Testis (tissue), 3 donors: ENCODE measurements around the gene GOLGA8S. TPM values are rescaled to one million over a fixed set of nuclear protein-coding genes. Genes with fewer than 3 reads are reported as not detected.

Source experiments
- DNase-seq: peaks from one replicate; pipeline ENCODE4 v3.0.0-alpha.2; 2019
- H3K27ac ChIP-seq, 2 donors: fragments of 200-600 bp; sonication (generic); one replicate each; pipeline ENCODE4 v1.5.1; 2019
- H3K27me3 ChIP-seq: fragments of 200-600 bp; sonication (generic); one replicate; pipeline ENCODE4 v1.5.1; 2019
- H3K36me3 ChIP-seq: fragments of 200-600 bp; sonication (generic); one replicate; pipeline ENCODE4 v1.5.1; 2017; ENCODE audit warnings: low read depth; ENCODE audit errors: missing control alignments
- H3K4me1 ChIP-seq: fragments of 200-600 bp; sonication (generic); one replicate; pipeline ENCODE4 v1.5.1; 2019
- H3K4me3 ChIP-seq, 2 donors: fragments of 200-600 bp; sonication (generic); one replicate each; pipeline ENCODE4 v1.5.1; 2017 to 2019
- H3K9me3 ChIP-seq: fragments of 200-600 bp; sonication (generic); one replicate; pipeline ENCODE4 v1.5.1; 2017
- POLR2A ChIP-seq: fragments of 450-650 bp; IDR thresholded peaks from one replicate; pipeline ENCODE4 v1.6.1; 2017; ENCODE audit warnings: antibody characterized with exemption, mild to moderate bottlenecking, moderate library complexity
- WGBS, 2 donors: methylation state at CpG; one replicate each; pipeline ENCODE4 v1.1.5; 2018; 5-methylcytosine and 5-hydroxymethylcytosine counted together
- intact Hi-C: fragments of 100-400 bp; cut with DNase I; formaldehyde crosslinking; loops from one replicate; pipeline ENCODE4 v1.15.1; 2023; ENCODE audit warnings: low total_unique reads
- polyA plus RNA-seq: library from polyadenylated mRNA; stranded (reverse); fragments of 350-450 nt; fragmentation: Illumina TruSeq; extraction: RNeasy Lipid Tissue Mini Kit (QIAGEN cat#74804); gene quantifications from one replicate; pipeline ENCODE4 v1.2.3, GENCODE V29; 2014; ENCODE audit warnings: low read depth, low replicate concordance; ENCODE audit not compliant: insufficient read depth
- total RNA-seq, 2 donors: library from RNA; depleted of rRNA; stranded (reverse); fragments of >200 nt; gene quantifications; one replicate each; pipeline ENCODE4 v1.2.3, GENCODE V29; 2016
- TF ChIP-seq, protein P1 (sequence below), 3 experiments: fragments of 450-650 bp in 2 of 3; fragments of 200-600 bp in 1 of 3; sonication (generic) in 1 of 3; IDR thresholded peaks; one replicate each; pipeline ENCODE4 v1.5.1; 2016 to 2019; ENCODE audit warnings: antibody characterized with exemption in 3 of 3, mild to moderate bottlenecking in 2 of 3, moderate library complexity in 1 of 3

GOLGA8S gene
- total and polyA plus RNA-seq, 3 donors from 2014 or later, result 9.2 to 33.9 (median 15.5) TPM

DNA sequence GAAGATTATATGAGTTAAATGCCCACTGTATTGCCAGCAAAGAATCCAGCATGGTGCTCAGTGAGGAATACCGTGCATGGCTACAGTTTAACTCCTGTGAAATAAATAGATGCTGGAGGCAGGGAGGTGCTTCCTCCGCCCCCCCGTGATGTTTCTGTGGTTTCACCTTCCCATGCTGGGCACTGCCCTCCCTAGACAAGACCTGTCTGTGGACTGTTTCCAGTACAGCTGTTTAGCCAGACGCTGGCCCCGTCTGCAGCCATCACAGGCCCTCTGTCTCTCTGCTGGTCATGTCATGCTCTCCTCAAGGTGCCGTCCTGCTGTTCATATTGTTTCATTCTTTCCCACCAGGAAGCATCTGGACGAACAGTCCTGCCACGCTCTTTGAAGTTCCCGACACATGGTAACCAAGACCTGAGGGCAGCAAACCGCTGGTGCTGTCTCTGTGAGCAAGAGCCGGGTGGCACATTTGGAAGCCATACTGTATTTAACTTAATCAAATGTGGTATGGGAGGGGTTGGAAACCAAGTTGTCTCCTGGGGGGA is 31.4 kb downstream of the GOLGA8S start:
- Histone ChIP-seq H3K36me3 (no peaks in the 10 kb centered on the region), H3K9me3 (no peaks in the 10 kb centered on the region), H3K27me3 (no peaks in the 10 kb centered on the region), H3K27ac (no peak overlapping the region), H3K4me3 (no peak overlapping the region), H3K4me1 (no peaks in the 10 kb centered on the region)
- no peak for DNase-seq
- TF ChIP-seq, protein P1, sequence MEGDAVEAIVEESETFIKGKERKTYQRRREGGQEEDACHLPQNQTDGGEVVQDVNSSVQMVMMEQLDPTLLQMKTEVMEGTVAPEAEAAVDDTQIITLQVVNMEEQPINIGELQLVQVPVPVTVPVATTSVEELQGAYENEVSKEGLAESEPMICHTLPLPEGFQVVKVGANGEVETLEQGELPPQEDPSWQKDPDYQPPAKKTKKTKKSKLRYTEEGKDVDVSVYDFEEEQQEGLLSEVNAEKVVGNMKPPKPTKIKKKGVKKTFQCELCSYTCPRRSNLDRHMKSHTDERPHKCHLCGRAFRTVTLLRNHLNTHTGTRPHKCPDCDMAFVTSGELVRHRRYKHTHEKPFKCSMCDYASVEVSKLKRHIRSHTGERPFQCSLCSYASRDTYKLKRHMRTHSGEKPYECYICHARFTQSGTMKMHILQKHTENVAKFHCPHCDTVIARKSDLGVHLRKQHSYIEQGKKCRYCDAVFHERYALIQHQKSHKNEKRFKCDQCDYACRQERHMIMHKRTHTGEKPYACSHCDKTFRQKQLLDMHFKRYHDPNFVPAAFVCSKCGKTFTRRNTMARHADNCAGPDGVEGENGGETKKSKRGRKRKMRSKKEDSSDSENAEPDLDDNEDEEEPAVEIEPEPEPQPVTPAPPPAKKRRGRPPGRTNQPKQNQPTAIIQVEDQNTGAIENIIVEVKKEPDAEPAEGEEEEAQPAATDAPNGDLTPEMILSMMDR (IDR thresholded peaks at IDR 0.05), result no peak
- TF ChIP-seq POLR2A, result no peak
- intact Hi-C loops, result no loop called here
- WGBS, 2 donors, result 80 to 81% methylated on average over 11 of the region's 11 CpGs

DNA sequence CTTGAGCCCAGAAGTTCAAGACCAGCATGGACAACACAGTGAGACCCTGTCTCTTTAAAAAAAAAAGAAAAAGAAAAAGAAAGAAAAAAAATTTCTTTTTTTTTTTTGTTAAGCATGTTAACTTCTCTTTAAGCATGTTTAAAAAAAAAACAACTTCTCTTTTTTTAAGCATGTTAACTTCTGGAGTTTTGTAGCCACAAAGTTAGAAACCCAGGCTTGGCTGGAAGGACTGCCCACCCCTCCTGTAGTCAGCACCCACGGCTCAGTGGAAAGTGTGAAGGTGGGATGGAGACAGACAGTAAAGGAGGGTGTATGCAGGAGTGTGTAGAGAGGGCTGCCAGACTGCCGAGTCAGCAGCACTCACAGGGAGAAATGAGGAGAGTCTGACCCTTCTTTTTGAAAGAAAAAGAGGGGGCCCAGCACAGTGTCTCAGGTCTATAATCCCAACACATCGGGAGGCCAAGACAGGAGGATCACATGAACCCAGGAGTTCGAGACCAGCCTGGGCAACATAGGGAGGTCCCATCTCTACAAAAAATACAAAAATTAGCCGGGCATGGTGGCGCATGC is 33.2 kb downstream of the GOLGA8S start:
- intact Hi-C loops, result no loop called here
- Histone ChIP-seq H3K4me3 (no peak overlapping the region), H3K4me1 (no peaks in the 10 kb centered on the region), H3K36me3 (no peaks in the 10 kb centered on the region), H3K27ac (no peak overlapping the region), H3K27me3 (no peaks in the 10 kb centered on the region), H3K9me3 (no peaks in the 10 kb centered on the region)
- no peak for DNase-seq
- TF ChIP-seq, protein P1 (IDR thresholded peaks at IDR 0.05), result no peak
- TF ChIP-seq POLR2A, result no peak
- 69 to 80% methylated on average over 5 to 6 of the region's 6 CpGs for WGBS, 2 donors

DNA sequence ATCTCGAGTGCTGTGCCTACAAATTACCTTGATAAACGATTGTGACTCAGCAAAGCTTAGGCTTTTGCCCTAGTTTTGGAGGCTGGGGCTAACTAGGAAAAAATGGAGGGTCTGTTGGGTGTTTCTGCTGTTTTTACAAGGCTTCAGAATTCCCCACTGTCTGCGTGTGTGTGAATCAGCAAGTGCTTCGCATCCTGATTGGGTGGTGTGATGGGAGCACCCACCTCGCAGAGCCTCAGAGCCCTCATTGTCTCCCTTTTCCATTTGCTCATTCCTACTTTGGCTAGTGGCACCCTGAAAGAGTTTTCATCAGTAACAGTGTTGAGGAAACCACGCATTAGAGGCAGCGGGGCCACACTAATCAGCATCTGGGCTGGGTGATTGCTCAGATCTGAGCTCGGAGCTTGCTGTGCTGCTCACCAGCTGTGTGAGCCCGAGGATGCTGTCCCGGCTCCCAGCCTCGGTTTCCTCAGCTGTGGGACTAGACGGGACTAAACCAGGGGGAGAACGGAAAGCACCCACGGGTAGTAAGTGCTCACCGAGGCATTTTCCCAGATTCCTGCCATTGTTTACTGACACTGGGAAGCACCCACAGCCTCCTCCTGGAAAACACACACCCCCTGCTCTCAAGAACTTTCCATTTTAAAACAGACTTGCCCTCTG is 40.6 kb downstream of the GOLGA8S start:
- no peaks in the 10 kb centered on the region for H3K36me3 ChIP-seq
- DNase-seq, result no peak
- no peaks in the 10 kb centered on the region for H3K4me1 ChIP-seq
- WGBS, 2 donors, result 70 to 77% methylated on average over 10 to 15 of the region's 15 CpGs
- no peaks in the 10 kb centered on the region for H3K9me3 ChIP-seq
- no peak overlapping the region for H3K27ac ChIP-seq
- no peak for TF ChIP-seq POLR2A
- TF ChIP-seq, protein P1 (IDR thresholded peaks at IDR 0.05), result no peak
- H3K27me3 ChIP-seq, result no peaks in the 10 kb centered on the region
- intact Hi-C loops, result no loop called here
- no peak overlapping the region for H3K4me3 ChIP-seq

DNA sequence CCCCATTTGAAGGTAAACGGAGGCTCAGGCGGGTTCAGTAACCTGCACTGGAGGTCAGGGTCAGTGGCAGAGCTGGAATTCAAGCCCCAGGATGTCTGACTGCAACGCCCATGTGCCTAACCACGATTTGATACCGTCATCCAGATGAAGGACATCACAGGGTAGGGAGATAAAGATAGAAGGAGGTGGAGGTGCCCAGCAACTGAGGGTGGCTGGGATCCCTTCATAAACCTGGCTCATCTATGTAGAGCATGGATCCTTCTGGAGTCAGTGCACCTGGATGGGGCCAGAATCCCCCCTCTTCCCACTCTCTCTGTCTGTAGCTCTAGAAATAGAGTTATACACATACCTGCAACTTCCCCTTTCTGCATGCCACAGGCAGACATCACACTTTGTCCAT is 41.3 kb downstream of the GOLGA8S start:
- Histone ChIP-seq H3K9me3 (no peaks in the 10 kb centered on the region), H3K4me3 (no peak overlapping the region), H3K36me3 (no peaks in the 10 kb centered on the region), H3K27ac (no peak overlapping the region), H3K4me1 (no peaks in the 10 kb centered on the region), H3K27me3 (no peaks in the 10 kb centered on the region)
- 76 to 83% methylated on average over 5 of the region's 5 CpGs for WGBS, 2 donors
- intact Hi-C loops, result no loop called here
- no peak for DNase-seq
- TF ChIP-seq, protein P1 (IDR thresholded peaks at IDR 0.05), result no peak
- no peak for TF ChIP-seq POLR2A
